Upper lobe of left lung (tissue), 6 donors: ENCODE results near the gene S1PR4. TPM values are rescaled to one million over a fixed set of nuclear protein-coding genes. Genes with fewer than 3 reads are reported as not detected.
A peak's percentile ranks its signal among the peaks of the same experiment; 100 is the strongest.

Experiments
- ATAC-seq, 2 donors: fragments of 200-7000 bp; cut with Tn5 transposase; one replicate each; pipeline ENCODE4 v1.9.1; 2022; ENCODE audit warnings: mild to moderate bottlenecking in 2 of 2, moderate library complexity in 2 of 2; ENCODE audit not compliant: low FRiP score in 2 of 2
- DNase-seq, 2 donors: peaks; one replicate each; pipeline ENCODE4 v3.0.0-alpha.2; 2019 to 2020
- H3K27ac ChIP-seq, 4 donors: fragments of 200-600 bp; sonication (generic); one replicate each; pipeline ENCODE4 v1.5.1; 2016 to 2019
- H3K27me3 ChIP-seq, 4 donors: fragments of 200-600 bp; sonication (generic); one replicate each; pipeline ENCODE4 v1.5.1; 2017 to 2019
- H3K36me3 ChIP-seq, 4 donors: fragments of 200-600 bp; sonication (generic); one replicate each; pipeline ENCODE4 v1.5.1; 2016 to 2019
- H3K4me1 ChIP-seq, 4 donors: fragments of 200-600 bp; sonication (generic); one replicate each; pipeline ENCODE4 v1.5.1; 2018 to 2019
- H3K4me3 ChIP-seq, 4 donors: fragments of 200-600 bp; sonication (generic); one replicate each; pipeline ENCODE4 v1.5.1; 2017 to 2019; ENCODE audit warnings: mild to moderate bottlenecking in 2 of 4, moderate library complexity in 1 of 4
- H3K9me3 ChIP-seq, 4 donors: fragments of 200-600 bp; sonication (generic); one replicate each; pipeline ENCODE4 v1.5.1; 2018 to 2019
- CTCF ChIP-seq, 6 experiments: fragments of 450-650 bp in 4 of 6; fragments of 200-600 bp in 2 of 6; sonication (generic) in 2 of 6; IDR thresholded peaks; one replicate each; pipeline ENCODE4 v1.5.1; 2016 to 2019; ENCODE audit warnings: antibody characterized with exemption in 6 of 6
- EP300 ChIP-seq, 4 donors: sonication (generic); formaldehyde crosslinking; IDR thresholded peaks; one replicate each; pipeline ENCODE4 v1.5.1; 2017; ENCODE audit warnings: antibody characterized with exemption in 4 of 4, control low read depth in 2 of 4
- POLR2A ChIP-seq, 4 donors: fragments of 450-650 bp; IDR thresholded peaks; one replicate each; pipeline ENCODE4 v1.5.1; 2016 to 2017; ENCODE audit warnings: antibody characterized with exemption in 4 of 4, mild to moderate bottlenecking in 2 of 4
- POLR2AphosphoS5 ChIP-seq, 2 donors: sonication (generic); formaldehyde crosslinking; IDR thresholded peaks; one replicate each; pipeline ENCODE4 v1.5.1; 2017; ENCODE audit warnings: antibody characterized with exemption in 2 of 2
- WGBS, 2 donors: methylation state at CpG; one replicate each; pipeline ENCODE4 v1.1.5; 2017 to 2018; 5-methylcytosine and 5-hydroxymethylcytosine counted together
- total RNA-seq, 6 donors: library from RNA; depleted of rRNA in 4 of 6; stranded (reverse); fragments of >200 nt in 4 of 6; gene quantifications; one replicate each; pipeline versions ENCODE4 v1.1.0 to v1.2.1, GENCODE V29; 2016 to 2021
- donor health status: DM: no; HTN: no; CAD: no; lungs with moderate emphysema.
- donor health status: DM: no; HTN: yes; CAD: no; lungs with severe emphysema.

S1PR4 gene
- total RNA-seq, 6 donors from 2014 or later, result 19.1 to 41.6 (median 33.7) TPM

- TF ChIP-seq EP300 (IDR thresholded peaks at IDR 0.05), result peak in 2 of 4 donors; percentile 3 to 77
- TF ChIP-seq POLR2A (IDR thresholded peaks at IDR 0.05), result peak in 2 of 4 donors; percentile 17 to 65
- TF ChIP-seq POLR2AphosphoS5 (IDR thresholded peaks at IDR 0.05), result peak; percentile 29 to 64
- no peak for TF ChIP-seq CTCF (IDR thresholded peaks at IDR 0.05)
- Histone ChIP-seq H3K4me1 (peaks cover 24 to 29% (median 26%) of the 10 kb centered on the region in 4 donors), H3K4me3 (peak overlapping the region in 1 of 4 donors; percentile 15), H3K27ac (peak overlapping the region; percentile 89 to 97 (median 92)), H3K9me3 (no peaks in the 10 kb centered on the region), H3K27me3 (no peaks in the 10 kb centered on the region), H3K36me3 (no peaks in the 10 kb centered on the region)
- 47 to 54% methylated on average over 13 to 17 of the region's 17 CpGs for WGBS, 2 donors
- DNase-seq (peak; percentile 32 to 95), ATAC-seq (peak; percentile 9 to 89)
Observed at GRCh38 chr19:3175781-3176714, 2.5 kb upstream of the S1PR4 start.

GRCh38 chr19:3176715-3177501 is 1.7 kb upstream of the S1PR4 start:
- DNase-seq, result peak; percentile 45 to 89
- H3K4me1 ChIP-seq, result peaks cover 24 to 29% (median 26%) of the 10 kb centered on the region in 4 donors
- H3K36me3 ChIP-seq, result no peaks in the 10 kb centered on the region
- 52 to 80% methylated on average over 6 of the region's 11 CpGs for WGBS, 2 donors
- no peaks in the 10 kb centered on the region for H3K9me3 ChIP-seq
- TF ChIP-seq POLR2A (IDR thresholded peaks at IDR 0.05) (peak in 1 of 4 donors; percentile 66), EP300 (IDR thresholded peaks at IDR 0.05) (peak in 1 of 4 donors; percentile 35), POLR2AphosphoS5 (IDR thresholded peaks at IDR 0.05) (peak; percentile 59 to 69), CTCF (IDR thresholded peaks at IDR 0.05) (no peak)
- ATAC-seq, result peak; percentile 56 to 91
- H3K27me3 ChIP-seq, result no peaks in the 10 kb centered on the region
- peak overlapping the region; percentile 89 to 97 (median 92) for H3K27ac ChIP-seq
- H3K4me3 ChIP-seq, result peak overlapping the region in 2 of 4 donors; percentile 15 to 23

GRCh38 chr19:3178973-3179738 is 587 bp downstream of the S1PR4 start:
- ATAC-seq (peak in 1 of 2 donors; percentile 32), DNase-seq (peak in 1 of 2 donors; percentile 89)
- Histone ChIP-seq H3K4me3 (peak overlapping the region in 3 of 4 donors; percentile 38 to 50 (median 48)), H3K36me3 (no peaks in the 10 kb centered on the region), H3K27ac (peak overlapping the region; percentile 88 to 97 (median 92)), H3K9me3 (no peaks in the 10 kb centered on the region), H3K27me3 (no peaks in the 10 kb centered on the region), H3K4me1 (peaks cover 24 to 30% (median 26%) of the 10 kb centered on the region in 4 donors)
- TF ChIP-seq EP300 (IDR thresholded peaks at IDR 0.05) (no peak), POLR2A (IDR thresholded peaks at IDR 0.05) (peak in 1 of 4 donors; percentile 3)
- WGBS, 2 donors, result 64 to 96% methylated on average over 23 to 51 of the region's 52 CpGs

DNA sequence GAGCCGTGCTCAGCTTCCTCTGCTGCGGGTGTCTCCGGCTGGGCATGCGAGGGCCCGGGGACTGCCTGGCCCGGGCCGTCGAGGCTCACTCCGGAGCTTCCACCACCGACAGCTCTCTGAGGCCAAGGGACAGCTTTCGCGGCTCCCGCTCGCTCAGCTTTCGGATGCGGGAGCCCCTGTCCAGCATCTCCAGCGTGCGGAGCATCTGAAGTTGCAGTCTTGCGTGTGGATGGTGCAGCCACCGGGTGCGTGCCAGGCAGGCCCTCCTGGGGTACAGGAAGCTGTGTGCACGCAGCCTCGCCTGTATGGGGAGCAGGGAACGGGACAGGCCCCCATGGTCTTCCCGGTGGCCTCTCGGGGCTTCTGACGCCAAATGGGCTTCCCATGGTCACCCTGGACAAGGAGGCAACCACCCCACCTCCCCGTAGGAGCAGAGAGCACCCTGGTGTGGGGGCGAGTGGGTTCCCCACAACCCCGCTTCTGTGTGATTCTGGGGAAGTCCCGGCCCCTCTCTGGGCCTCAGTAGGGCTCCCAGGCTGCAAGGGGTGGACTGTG is 1.2 kb downstream of the S1PR4 start:
- TF ChIP-seq POLR2A (IDR thresholded peaks at IDR 0.05), result no peak
- TF ChIP-seq CTCF (IDR thresholded peaks at IDR 0.05), result no peak
- no peak for TF ChIP-seq POLR2AphosphoS5 (IDR thresholded peaks at IDR 0.05)
- no peak for TF ChIP-seq EP300 (IDR thresholded peaks at IDR 0.05)
- DNase-seq (peak in 1 of 2 donors; percentile 80), ATAC-seq (peak in 1 of 2 donors; percentile 7)
- H3K27ac ChIP-seq, result peak overlapping the region; percentile 88 to 97 (median 92)
- 66 to 67% methylated on average over 16 to 30 of the region's 31 CpGs for WGBS, 2 donors
- no peaks in the 10 kb centered on the region for H3K9me3 ChIP-seq
- H3K4me1 ChIP-seq, result peaks cover 27 to 35% (median 31%) of the 10 kb centered on the region in 4 donors
- peak overlapping the region; percentile 10 to 50 (median 43) for H3K4me3 ChIP-seq
- no peaks in the 10 kb centered on the region for H3K27me3 ChIP-seq
- no peaks in the 10 kb centered on the region for H3K36me3 ChIP-seq
